ENCODE results near the gene OPCML. TPM values are rescaled to one million over a fixed set of nuclear protein-coding genes. Genes with fewer than 3 reads are reported as not detected.

Gene OPCML
- total RNA-seq, 2 donors from 2014 or later: 0.34 TPM; not detected in 1

- Histone ChIP-seq H3K9me3 (no peaks in the 10 kb centered on the region), H3K27me3 (replicated peaks; ENCODE audit: insufficient read depth) (no peaks in the 10 kb centered on the region), H3K36me3 (no peaks in the 10 kb centered on the region), H3K27ac (no peak overlapping the region), H3K4me3 (no peak overlapping the region), H3K4me1 (replicated peaks) (no peaks in the 10 kb centered on the region)
- intact Hi-C loops (cut with DNase I): no loop called here
- 60% methylated on average over 3 of the region's 3 CpGs for WGBS
- DNase-seq (ENCODE audit: low spot score): no peak
- no peak for TF ChIP-seq POLR2A (IDR thresholded peaks at IDR 0.05)
- TF ChIP-seq POLR2AphosphoS5 (IDR thresholded peaks at IDR 0.05): no peak
- no peak for TF ChIP-seq CTCF (IDR thresholded peaks at IDR 0.05)
Measured at GRCh38 chr11:132925825-132926469, 606.4 kb downstream of the OPCML start.

GRCh38 chr11:132921597-132921996 is 610.7 kb downstream of the OPCML start:
- intact Hi-C loops (cut with DNase I): no loop called here
- 94% methylated on average over 6 of the region's 6 CpGs for WGBS
- TF ChIP-seq POLR2A (IDR thresholded peaks at IDR 0.05): no peak
- no peak for TF ChIP-seq POLR2AphosphoS5 (IDR thresholded peaks at IDR 0.05)
- no peak for TF ChIP-seq CTCF (IDR thresholded peaks at IDR 0.05)
- Histone ChIP-seq H3K36me3 (no peaks in the 10 kb centered on the region), H3K9me3 (no peaks in the 10 kb centered on the region), H3K27ac (no peak overlapping the region), H3K4me3 (no peak overlapping the region), H3K27me3 (replicated peaks; ENCODE audit: insufficient read depth) (no peaks in the 10 kb centered on the region), H3K4me1 (replicated peaks) (no peaks in the 10 kb centered on the region)
- DNase-seq (ENCODE audit: low spot score): no peak

GRCh38 chr11:132920451-132921096 is 611.7 kb downstream of the OPCML start:
- no peak for DNase-seq (ENCODE audit: low spot score)
- intact Hi-C loops (cut with DNase I): no loop called here
- Histone ChIP-seq H3K27ac (no peak overlapping the region), H3K4me3 (no peak overlapping the region), H3K36me3 (no peaks in the 10 kb centered on the region), H3K4me1 (replicated peaks) (no peaks in the 10 kb centered on the region), H3K9me3 (no peaks in the 10 kb centered on the region), H3K27me3 (replicated peaks; ENCODE audit: insufficient read depth) (no peaks in the 10 kb centered on the region)
- WGBS: 20% methylated on average over 20 of the region's 20 CpGs
- no peak for TF ChIP-seq POLR2A (IDR thresholded peaks at IDR 0.05)
- TF ChIP-seq POLR2AphosphoS5 (IDR thresholded peaks at IDR 0.05): no peak
- TF ChIP-seq CTCF (IDR thresholded peaks at IDR 0.05): no peak

- intact Hi-C loops (cut with DNase I): no loop called here
Measured at GRCh38 chr11:132914600-132914999, 617.7 kb downstream of the OPCML start.

More at GRCh38 chr11:132914600-132914999, 617.7 kb downstream of the OPCML start:
- Histone ChIP-seq H3K4me3 (no peak overlapping the region), H3K27me3 (replicated peaks; ENCODE audit: insufficient read depth) (no peaks in the 10 kb centered on the region), H3K36me3 (no peaks in the 10 kb centered on the region), H3K27ac (no peak overlapping the region), H3K4me1 (replicated peaks) (no peaks in the 10 kb centered on the region), H3K9me3 (no peaks in the 10 kb centered on the region)
- TF ChIP-seq CTCF (IDR thresholded peaks at IDR 0.05) (no peak), POLR2A (IDR thresholded peaks at IDR 0.05) (no peak), POLR2AphosphoS5 (IDR thresholded peaks at IDR 0.05) (no peak)
- DNase-seq (ENCODE audit: low spot score): no peak
- WGBS: 84% methylated on average over 5 of the region's 5 CpGs

Data from prostate gland (tissue), 2 donors.